Sigmoid colon (tissue), 4 donors: ENCODE measurements around the gene TRMU.

Experiments
- EP300 ChIP-seq, 4 donors: sonication (generic); formaldehyde crosslinking; IDR thresholded peaks; one replicate each; pipeline ENCODE4 v1.6.1; 2017; ENCODE audit warnings: antibody characterized with exemption in 4 of 4
- POLR2A ChIP-seq, 2 donors: fragments of 450-650 bp; IDR thresholded peaks; one replicate each; pipeline ENCODE4 v1.6.1; 2016; ENCODE audit warnings: antibody characterized with exemption in 2 of 2, mild to moderate bottlenecking in 2 of 2, moderate library complexity in 2 of 2
- TF ChIP-seq, protein P1 (sequence below), 4 experiments: fragments of 450-650 bp in 3 of 4; fragments of 200-600 bp in 1 of 4; IDR thresholded peaks; one replicate each; pipeline ENCODE4 v1.5.1; 2016 to 2019; ENCODE audit warnings: antibody characterized with exemption in 4 of 4, mild to moderate bottlenecking in 3 of 4, moderate library complexity in 2 of 4

DNA sequence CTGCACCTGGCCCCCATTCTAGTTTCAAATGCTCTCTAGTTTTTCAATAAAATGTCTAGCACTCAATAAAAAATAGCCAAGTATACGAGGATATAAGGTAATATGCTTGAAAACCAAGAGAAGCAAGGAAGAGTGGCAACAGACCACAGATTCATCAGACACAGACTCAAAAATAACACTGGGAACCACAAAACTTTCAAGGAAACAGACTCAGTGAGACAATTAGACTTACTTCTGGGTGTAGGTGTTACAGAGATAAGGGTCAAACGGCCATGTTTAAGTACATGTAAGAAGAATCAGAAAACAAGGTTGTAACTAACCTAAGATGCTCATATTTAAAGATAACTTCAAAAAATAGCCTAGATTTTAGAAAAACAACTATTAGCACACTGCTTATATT is 67.0 kb downstream of the TRMU start:
- TF ChIP-seq, protein P1, sequence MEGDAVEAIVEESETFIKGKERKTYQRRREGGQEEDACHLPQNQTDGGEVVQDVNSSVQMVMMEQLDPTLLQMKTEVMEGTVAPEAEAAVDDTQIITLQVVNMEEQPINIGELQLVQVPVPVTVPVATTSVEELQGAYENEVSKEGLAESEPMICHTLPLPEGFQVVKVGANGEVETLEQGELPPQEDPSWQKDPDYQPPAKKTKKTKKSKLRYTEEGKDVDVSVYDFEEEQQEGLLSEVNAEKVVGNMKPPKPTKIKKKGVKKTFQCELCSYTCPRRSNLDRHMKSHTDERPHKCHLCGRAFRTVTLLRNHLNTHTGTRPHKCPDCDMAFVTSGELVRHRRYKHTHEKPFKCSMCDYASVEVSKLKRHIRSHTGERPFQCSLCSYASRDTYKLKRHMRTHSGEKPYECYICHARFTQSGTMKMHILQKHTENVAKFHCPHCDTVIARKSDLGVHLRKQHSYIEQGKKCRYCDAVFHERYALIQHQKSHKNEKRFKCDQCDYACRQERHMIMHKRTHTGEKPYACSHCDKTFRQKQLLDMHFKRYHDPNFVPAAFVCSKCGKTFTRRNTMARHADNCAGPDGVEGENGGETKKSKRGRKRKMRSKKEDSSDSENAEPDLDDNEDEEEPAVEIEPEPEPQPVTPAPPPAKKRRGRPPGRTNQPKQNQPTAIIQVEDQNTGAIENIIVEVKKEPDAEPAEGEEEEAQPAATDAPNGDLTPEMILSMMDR (IDR thresholded peaks at IDR 0.05), result no peak
- no peak for TF ChIP-seq EP300 (IDR thresholded peaks at IDR 0.05)
- TF ChIP-seq POLR2A (IDR thresholded peaks at IDR 0.05), result no peak
